ENCODE data around the gene AOX1. TPM values are rescaled to one million over a fixed set of nuclear protein-coding genes. Genes with fewer than 3 reads are reported as not detected.
"Not testable (repeated sequence)": the region's sequence is repeated elsewhere in the genome, so short reads cannot be mapped to it uniquely, and the experiment has no call there.

The AOX1 gene
- total RNA-seq, 1 donor from 2014 or later = 16.8 TPM

DNA sequence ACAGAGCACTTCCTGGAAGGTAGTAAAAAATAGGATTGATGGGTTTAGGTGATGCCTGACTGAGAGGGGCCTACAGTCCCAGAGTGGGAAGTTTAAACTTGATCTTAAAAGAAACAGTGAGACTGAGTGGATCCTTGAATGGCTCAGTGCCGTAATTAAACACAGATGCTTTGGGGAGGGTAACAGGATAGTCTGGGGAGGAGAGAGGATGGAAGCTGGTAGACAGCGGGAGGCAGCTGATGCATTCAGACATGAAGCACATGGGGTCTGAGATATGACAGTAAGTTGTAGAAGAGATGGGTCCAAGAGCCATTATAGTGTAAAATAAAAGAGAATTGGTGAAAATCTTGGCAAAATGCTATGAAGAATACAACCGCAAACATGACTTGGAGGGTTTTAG lies 54.4 kb downstream of the AOX1 start:
- no peak overlapping the region for H3K4me3 ChIP-seq (ENCODE audit: low read depth, low read length)
- TF ChIP-seq, protein P1, sequence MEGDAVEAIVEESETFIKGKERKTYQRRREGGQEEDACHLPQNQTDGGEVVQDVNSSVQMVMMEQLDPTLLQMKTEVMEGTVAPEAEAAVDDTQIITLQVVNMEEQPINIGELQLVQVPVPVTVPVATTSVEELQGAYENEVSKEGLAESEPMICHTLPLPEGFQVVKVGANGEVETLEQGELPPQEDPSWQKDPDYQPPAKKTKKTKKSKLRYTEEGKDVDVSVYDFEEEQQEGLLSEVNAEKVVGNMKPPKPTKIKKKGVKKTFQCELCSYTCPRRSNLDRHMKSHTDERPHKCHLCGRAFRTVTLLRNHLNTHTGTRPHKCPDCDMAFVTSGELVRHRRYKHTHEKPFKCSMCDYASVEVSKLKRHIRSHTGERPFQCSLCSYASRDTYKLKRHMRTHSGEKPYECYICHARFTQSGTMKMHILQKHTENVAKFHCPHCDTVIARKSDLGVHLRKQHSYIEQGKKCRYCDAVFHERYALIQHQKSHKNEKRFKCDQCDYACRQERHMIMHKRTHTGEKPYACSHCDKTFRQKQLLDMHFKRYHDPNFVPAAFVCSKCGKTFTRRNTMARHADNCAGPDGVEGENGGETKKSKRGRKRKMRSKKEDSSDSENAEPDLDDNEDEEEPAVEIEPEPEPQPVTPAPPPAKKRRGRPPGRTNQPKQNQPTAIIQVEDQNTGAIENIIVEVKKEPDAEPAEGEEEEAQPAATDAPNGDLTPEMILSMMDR (conservative IDR thresholded peaks at IDR 0.05; ENCODE audit: low read depth, low read length) = no peak
- DNase-seq (ENCODE audit: low read depth) = no peak

DNA sequence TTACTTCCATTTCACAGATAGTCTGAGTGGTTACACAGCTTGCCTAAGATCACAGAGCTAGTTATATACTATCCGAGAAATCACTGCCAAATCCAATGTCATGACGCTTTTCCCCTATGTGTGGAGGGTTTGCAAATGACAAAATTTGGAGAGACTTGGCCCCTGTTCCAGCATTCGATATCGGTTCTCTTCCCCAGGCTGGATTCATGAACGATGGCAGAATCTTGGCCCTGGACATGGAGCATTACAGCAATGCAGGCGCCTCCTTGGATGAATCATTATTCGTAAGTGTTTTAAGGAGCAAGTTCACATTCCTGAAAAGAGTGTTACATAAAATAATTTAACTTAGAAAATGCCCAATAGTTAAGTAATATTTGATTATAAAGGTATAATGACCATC lies 55.1 kb downstream of the AOX1 start:
- no peak for DNase-seq (ENCODE audit: low read depth)
- no peak overlapping the region for H3K4me3 ChIP-seq (ENCODE audit: low read depth, low read length)
- TF ChIP-seq, protein P1 (conservative IDR thresholded peaks at IDR 0.05; ENCODE audit: low read depth, low read length) = no peak

DNA sequence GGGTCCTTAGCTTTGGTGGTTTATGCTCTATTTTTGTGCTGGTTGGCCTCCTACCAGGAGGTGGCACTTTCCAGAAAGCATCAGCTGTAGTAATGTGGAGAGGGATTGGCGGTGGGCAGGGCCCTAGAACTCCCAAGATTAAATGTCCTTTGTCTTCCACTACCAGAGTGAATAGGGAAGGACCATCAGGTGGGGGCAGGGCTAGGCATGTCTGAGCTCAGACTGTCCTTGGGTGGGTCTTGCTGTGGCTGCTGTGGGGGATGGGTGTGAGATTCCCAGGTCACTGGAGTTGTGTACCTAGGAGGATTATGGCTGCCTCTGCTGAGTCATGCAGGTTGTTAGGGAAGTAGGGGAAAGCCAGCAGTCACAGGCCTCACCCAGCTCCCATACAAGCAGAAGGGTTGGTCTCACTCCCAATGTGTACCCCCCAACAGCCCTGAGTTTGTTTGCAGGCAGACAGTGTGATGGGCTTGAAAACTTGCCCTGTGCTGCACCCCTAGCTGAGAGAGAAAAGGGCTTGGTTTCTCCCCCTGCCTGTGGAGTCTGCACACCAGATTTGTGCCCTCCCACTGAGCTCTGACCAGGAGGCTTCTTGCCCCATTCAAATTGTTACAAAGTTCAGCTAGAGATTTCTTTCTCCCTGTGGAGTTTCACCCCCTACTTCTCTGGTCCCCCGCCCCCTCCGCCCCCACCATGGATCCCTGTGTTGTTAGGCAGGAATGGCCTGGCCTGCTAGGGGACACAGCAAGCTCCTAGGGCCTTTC lies 62.9 kb downstream of the AOX1 start:
- not testable (repeated sequence) for DNase-seq (ENCODE audit: low read depth)

DNA sequence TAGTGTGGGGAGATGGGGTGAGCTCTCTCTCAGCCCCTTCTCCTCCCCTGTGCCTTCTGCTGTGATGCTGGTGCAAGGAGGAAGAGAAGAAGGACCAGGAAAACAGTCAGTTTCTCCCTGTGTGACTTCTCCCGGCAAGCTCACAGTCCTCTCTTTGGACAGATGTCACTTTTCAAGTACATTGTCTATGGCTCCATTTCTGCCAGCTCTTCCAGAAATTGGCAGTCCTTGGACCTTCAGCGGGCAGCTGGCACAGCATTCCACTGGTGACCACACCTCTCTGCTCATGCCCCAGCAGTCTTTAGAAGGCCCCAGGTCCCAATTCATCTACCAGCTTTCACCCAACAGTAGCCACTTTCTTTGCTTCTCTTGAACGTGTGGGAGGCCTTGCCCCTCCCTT lies 63.9 kb downstream of the AOX1 start:
- no peak for DNase-seq (ENCODE audit: low read depth)
- TF ChIP-seq, protein P1 (conservative IDR thresholded peaks at IDR 0.05; ENCODE audit: low read depth, low read length) = no peak
- H3K4me3 ChIP-seq (ENCODE audit: low read depth, low read length) = no peak overlapping the region

More for the DNA sequence above, 62.9 kb downstream of the AOX1 start:
- not testable (repeated sequence) for H3K4me3 ChIP-seq (ENCODE audit: low read depth, low read length)

DNA sequence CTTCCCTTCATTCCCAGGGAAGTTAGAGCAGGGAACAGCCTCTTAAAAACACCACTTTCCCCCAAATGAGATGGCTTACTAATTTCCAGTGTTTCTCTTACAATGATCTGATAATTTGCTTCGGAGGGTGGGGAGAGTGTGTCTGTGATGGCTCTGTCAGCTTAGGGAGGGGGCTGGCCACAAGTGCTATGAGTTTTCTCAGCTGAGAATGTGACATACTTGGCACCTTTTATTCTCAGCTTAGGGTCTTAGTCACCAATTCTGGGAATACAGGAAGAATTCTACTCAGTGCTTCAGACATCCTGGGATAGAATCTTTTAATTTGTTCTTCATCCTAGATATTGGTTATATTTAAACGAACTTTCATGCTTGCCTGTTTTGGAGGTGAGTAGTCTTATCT lies 64.4 kb downstream of the AOX1 start:
- TF ChIP-seq, protein P1 (conservative IDR thresholded peaks at IDR 0.05; ENCODE audit: low read depth, low read length) = no peak
- no peak overlapping the region for H3K4me3 ChIP-seq (ENCODE audit: low read depth, low read length)
- DNase-seq (ENCODE audit: low read depth) = no peak

DNA sequence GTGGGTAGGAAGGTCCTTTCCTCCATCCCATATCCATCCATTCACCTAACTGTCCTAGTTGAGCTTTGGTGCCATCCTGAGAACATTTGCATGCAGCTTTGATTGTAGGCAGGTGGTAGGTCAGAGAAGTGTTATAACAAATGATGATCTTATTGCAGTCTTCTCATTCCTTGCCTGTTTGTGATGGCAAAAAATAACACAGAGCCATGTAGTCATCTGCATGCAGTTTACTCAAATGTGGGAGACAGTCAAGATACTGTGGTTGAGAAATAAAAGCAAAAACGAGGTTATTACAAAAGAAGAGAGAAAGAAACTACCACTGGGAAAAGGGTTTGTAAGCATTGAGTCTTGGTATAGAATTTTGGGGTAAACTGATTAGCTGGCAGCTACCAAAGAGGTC lies 66.3 kb downstream of the AOX1 start:
- no peak for DNase-seq (ENCODE audit: low read depth)
- TF ChIP-seq, protein P1 (conservative IDR thresholded peaks at IDR 0.05; ENCODE audit: low read depth, low read length) = no peak
- H3K4me3 ChIP-seq (ENCODE audit: low read depth, low read length) = no peak overlapping the region

DNA sequence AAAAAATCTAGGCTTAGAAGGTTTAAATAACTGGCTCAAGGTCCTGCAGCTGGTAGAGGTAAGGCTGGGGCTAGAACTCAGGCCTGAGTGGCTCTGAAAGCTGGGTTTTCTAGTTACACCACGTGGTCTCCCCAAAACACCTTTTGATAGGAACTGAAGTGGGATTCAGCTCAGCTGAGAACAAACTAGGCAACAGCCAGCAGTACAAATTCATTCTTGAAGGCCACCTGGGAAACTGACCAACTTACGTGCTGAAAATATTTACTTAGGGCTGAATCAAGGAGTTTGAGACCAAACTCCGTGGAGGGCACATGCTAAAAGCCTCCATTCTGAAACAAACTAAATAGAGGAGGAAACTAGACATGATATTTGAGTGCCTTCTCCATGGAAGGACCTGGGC lies 67.2 kb downstream of the AOX1 start:
- TF ChIP-seq, protein P1 (conservative IDR thresholded peaks at IDR 0.05; ENCODE audit: low read depth, low read length) = no peak
- H3K4me3 ChIP-seq (ENCODE audit: low read depth, low read length) = no peak overlapping the region
- no peak for DNase-seq (ENCODE audit: low read depth)

Data from epithelial cell of proximal tubule (primary cell).